M059J (cell line): Measurements from ENCODE around the gene KDM7A. TPM values are rescaled to one million over a fixed set of nuclear protein-coding genes. Genes with fewer than 3 reads are reported as not detected.
A peak's percentile ranks its signal among the peaks of the same experiment; 100 is the strongest.
"Not testable (repeated sequence)": the region's sequence is repeated elsewhere in the genome, so short reads cannot be mapped to it uniquely, and the experiment has no call there.

Experiments used
- DNase-seq: peaks from one replicate; pipeline ENCODE4 v3.0.0-alpha.2; 2012; ENCODE audit warnings: low read depth
- total RNA-seq: library from RNA; depleted of rRNA; stranded (reverse); fragments of >200 nt; shearing (Covaris generic); gene quantifications from 2 replicates; pipeline ENCODE4 v1.2.3, GENCODE V29; 2014

The KDM7A gene
- total RNA-seq, 1 experiment from 2014 or later: 0.69 TPM

DNA sequence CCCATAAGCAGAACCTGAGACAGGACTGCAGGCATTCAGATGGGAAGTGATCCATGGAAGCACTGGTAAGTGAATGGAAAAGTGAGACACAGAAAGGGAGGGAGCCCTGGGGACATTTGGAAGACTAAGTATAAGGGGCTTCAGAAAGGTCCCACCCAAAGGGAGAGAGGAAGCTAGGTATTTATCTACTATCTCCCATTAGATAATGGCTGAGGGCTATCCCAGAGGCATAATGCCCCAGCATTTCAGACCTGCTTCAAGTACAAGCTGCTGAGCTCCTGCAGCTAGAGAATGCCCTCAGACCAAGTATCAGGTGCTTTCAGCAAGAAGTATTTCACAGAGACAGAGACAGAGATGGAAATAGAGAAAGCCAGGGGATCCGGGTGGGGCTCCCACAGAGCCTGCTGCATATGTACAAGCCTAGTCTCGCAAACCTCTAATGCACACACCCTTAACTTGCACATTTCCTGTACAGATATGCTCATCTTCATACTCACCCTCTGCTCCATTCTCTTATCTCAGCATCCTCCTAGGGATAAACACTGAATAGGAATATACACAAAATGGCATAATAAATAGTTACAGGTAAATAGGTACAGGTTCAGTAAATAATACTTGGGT is 20.2 kb downstream of the KDM7A start:
- no peak for DNase-seq

DNA sequence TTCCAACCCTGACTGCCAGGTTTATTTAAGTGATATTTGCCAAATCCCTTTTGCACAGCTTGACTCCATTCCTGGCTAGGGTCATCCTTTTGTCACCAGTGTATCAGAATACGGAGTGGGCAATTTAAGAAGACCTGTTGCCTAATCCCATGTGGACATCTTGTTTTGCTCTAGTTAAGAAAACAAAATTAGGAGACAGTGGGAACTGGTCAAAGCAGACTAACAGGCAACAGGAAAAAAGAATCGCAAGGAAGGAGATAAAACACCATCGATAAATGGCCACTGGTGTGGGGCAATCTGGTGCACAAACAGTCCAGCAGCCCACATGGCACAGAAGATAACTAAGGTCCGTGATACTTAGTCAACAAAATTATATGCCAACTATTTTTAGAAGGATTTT is 21.4 kb downstream of the KDM7A start:
- no peak for DNase-seq

GRCh38 chr7:140153666-140154161 is 23.1 kb downstream of the KDM7A start:
- DNase-seq: no peak

- no peak for DNase-seq
These were observed 30.2 kb downstream of the KDM7A start for GRCh38 chr7:140146574-140146973.

DNA sequence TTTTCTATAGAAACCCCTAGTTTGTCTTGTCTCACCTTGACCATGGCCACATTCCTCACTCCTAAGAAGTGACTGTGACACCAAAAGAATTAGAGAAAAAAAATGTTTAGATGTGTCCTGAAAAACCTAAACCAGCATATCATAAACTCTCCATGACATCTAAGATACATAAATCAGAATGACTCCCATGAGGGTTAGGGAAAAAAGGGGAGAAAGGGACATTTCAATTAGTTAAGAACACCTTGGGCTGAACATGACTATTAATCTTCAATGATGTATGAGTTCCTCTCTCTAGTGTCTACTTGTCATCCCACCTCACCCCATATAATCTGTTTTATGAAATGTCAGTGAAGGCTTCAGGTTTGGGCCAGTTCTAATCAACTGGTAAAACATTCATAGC is 31.1 kb downstream of the KDM7A start:
- no peak for DNase-seq

DNA sequence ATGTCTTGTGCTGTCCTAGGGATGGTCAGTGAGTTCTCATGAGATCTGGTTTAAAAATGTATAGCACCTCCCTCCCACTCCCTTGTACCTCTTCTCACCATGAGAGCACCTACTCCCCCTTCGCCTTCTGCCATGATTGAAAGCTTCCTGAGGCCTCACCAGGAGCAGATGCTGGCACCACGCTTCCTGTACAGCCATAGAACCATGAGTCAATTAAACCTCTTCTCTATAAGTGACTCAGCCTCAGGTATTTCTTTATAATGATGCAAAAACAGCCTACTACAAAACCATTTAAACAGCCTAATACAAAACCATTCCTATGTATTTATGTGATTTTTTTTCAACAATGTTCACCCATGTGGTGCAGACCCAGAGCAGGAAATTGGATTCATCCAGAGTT is 32.0 kb downstream of the KDM7A start:
- DNase-seq: no peak

GRCh38 chr7:140143997-140144396 is 32.8 kb downstream of the KDM7A start:
- DNase-seq: no peak

DNA sequence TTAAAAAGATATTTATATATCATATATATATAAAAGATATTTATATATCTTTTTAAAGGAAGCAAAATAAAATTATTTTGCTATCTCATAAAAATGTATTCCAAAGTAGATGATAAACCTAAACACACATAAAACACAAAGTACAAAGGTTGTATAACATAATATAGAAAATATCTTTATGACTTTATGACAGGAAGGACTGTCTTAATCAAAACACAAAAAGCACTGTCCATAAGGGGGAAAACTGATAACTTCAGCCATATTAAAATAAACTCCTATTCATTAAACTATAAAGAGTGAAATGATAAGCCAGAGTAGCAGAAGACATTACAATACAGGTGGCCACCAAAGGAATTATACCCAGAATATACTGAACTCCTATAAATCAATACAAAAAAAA is 34.8 kb downstream of the KDM7A start:
- DNase-seq: no peak

- no peak for DNase-seq
These were observed 35.5 kb downstream of the KDM7A start for GRCh38 chr7:140141256-140141655.

DNA sequence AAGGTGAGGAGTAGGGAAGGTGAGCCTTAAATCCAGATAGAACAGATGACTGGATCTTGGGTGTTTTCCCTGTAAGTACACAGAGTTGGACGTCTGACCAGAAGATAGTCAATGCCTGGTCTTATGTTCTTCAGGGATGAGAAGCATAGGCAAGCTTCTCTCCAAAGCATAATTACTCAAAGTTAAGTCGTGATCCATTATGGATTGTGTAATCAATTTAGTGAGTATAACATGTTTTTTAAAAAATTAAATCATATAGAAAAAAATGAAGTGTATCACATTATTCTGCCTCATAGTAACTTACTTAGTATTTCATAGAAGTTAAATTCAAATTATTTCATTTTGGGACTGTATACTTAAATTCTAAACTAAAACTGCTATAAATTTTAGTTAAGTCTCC is 39.7 kb downstream of the KDM7A start:
- DNase-seq: no peak

- DNase-seq: no peak
These were observed 40.7 kb downstream of the KDM7A start for GRCh38 chr7:140136073-140136472.

DNA sequence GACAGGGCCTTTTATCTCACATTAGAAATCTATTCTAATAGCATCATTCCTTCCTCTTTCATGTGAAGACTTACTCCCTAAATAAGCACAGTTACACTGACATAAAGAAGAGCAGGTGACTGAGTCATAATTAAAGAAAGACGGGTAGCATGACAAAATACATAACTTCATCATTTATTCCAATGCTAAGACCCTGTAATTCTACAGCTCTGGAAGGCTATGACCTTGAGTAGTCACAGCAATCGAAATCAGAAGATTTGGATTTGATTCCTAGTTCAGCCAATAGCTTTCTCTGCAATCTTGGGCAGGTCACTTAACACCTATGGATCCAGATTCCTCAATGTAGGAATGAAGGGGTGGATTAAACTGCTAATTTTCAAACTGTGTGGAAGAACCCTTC is 42.7 kb downstream of the KDM7A start:
- no peak for DNase-seq

DNA sequence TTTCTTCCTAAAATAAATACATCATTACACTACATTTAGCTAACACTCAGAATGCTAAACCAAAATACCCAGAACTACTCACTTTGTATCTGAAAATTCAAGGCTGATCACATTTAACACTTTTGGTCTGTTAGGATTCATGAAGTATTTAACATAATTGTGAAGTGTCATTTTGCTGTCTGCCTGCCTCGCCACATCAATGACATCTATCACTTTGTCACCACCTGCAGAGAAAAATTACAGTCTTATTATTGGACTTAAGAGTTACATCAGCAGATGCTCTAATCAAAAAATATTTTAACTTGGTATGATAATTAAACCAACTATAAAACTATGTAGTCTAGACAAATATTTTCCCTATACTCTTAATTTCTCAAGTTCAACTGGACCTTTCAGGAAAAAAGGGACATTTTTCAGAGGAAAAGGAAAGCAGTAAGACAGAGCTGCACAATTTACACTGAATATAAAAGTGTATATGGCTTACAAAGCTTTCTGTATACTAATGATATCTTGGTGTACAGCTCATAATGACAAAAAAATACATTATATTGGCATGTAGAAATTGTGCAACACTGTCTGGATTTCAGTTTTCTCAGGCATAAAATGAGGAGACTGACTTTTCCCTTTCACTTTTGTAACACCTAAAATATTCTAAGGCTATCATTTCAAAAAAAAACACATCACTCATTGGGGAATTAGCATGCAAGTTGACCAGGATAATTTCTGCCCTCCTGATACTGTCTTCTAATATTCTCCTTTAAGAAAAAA is 49.2 kb downstream of the KDM7A start:
- no peak for DNase-seq

DNA sequence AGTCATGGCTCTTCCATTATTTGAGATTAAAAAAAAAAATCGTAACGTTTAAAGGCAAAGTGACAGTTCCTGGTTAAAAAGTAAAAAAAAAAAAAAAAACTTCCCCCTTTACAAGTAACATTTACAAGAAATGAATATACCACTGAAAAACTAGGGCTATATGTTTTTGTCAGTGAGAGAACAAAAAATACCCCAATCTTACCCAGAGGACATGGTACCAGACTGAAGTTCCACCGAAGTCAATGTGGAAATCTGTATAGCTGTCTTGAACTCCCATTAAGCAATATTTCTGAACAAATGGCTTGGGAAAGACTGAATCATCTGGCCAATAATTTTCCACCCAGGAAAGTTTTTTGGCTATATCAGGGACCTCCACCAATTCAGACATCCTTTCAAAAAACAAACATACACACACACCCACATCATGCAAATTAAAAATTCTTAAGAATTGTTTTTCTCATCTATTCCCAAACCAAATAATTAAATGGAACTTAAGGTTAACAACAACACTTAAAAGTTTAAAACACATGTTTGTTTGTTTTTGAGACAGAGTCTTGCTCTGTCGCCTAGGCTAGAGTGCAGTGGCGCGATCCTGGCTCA is 50.2 kb downstream of the KDM7A start:
- no peak for DNase-seq

- peak; percentile 3 for DNase-seq
These were observed 53.8 kb downstream of the KDM7A start for GRCh38 chr7:140122965-140123364.

- DNase-seq: peak; percentile 27
These were observed 55.5 kb downstream of the KDM7A start for GRCh38 chr7:140121326-140121725.

DNA sequence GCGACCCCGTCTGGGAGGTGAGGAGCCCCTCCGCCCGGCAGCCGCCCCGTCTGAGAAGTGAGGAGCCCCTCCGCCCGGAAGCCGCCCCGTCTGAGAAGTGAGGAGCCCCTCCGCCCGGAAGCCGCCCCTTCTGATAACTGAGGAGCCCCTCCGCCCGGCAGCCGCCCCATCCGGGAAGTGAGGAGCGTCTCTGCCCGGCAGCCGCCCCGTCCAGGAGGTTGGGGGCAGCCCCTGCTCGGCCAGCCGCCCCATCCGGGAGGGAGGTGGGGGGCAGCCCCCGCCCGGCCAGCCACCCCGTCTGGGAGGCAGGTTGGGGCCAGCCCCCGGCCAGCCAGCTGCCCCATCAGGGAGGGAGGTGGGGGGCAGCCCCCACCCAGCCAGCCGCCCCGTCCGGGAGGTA is 62.0 kb downstream of the KDM7A start:
- not testable (repeated sequence) for DNase-seq

GRCh38 chr7:140108777-140109176 is 68.0 kb downstream of the KDM7A start:
- not testable (repeated sequence) for DNase-seq

- no peak for DNase-seq
These were observed 80.3 kb downstream of the KDM7A start for GRCh38 chr7:140096459-140096858.

DNA sequence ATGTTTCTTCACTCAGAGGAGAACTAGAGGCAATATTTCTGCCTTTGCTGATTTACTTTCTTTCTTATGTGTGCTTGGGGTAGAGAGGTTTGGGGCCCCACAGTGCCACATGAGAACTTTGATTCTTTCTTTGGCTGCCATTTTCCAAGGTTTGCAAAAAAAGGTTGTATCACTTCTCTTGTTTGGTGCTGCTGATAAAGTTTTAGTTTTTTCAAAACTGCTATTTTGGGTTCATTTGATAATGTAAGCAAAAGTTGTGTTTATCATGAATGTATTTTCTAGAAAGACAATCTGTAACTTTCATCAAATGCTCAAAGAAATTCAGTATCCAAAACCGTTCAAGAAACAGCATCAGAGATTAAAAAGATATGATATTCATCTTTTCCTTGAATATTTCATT is 83.4 kb downstream of the KDM7A start:
- no peak for DNase-seq

DNA sequence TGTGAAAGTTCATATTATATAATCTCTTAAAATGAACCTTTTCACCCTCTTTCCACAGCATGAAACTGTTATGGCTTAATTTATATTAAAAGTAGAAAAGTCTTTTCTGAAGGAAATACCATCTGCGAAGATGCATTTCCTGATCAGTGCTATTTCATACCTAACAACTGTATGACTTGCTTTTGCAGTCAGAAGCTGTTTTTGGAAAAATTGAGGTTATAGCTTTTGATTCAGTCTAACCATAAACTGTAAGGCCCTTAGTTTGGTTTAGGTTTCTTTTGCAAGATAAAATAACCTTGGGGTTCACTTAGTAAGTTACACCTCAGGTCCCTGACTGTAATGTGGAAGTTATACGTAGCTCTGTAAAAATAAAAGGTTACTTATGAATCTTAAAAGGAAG is 91.3 kb downstream of the KDM7A start:
- DNase-seq: no peak

DNA sequence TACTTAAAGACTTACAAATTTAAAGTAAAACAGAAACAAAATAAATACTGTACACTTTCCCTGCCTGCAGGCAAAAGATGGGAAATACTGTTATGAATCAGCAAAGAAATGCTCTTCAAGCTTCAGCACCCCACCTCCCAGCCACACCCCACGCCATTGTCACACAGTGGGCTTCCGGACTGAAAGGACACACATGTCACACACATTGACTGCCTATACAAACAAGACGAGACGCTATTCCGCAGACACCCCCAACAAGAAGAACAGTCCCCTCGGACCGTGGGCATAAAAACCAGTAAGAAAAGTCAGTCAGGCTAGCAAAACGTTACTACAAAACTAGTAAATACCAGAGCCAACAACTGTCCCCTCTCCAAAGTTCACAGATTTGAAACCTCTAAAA is 91.8 kb downstream of the KDM7A start:
- DNase-seq: no peak

DNA sequence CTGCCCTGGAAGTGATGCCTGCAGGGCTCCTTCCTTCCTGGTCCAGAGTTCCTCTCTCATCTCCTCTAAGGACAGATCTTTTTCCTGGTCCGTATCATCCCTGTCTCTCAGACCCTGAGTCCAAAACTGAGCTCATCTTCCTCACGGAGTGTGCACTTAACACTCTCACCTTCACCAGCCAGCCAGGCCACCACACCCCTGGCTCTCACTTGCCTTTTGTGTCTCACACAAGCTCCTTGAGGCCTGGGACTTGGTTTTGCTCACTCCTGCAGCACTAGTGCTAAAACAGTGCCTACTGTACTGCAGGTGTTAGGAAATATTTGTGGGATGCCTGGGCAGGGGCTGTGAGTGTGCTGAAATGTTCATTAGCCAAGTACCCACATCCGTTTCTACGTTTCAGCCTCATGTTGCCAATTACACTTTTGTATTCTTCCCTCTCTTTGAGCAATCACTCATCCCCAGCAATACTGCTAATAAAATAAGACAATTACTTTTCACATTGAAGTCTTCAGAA is 92.6 kb downstream of the KDM7A start:
- no peak for DNase-seq
